ENCODE measurements around the gene COL12A1.
A peak's percentile ranks its signal among the peaks of the same experiment; 100 is the strongest.

Gene COL12A1

GRCh38 chr6:75208298-75209183, 2.7 kb upstream of the COL12A1 start:
- DNase-seq (ENCODE audit: low spot score), result peak; percentile 66
- TF ChIP-seq CTCF (IDR thresholded peaks at IDR 0.05; ENCODE audit: borderline replicate concordance, control extremely low read depth, extremely low read depth, insufficient read depth, missing control alignments), result peak; percentile 84
- in situ Hi-C loops (cut with MboI; ENCODE audit: low sequenced_read_pairs, unreplicated experiment), result loop anchor here (25.0 kb wide), 4 partner anchors 621 to 1346 kb away; no protein-coding TSS in a partner anchor

- TF ChIP-seq CTCF (IDR thresholded peaks at IDR 0.05; ENCODE audit: borderline replicate concordance, control extremely low read depth, extremely low read depth, insufficient read depth, missing control alignments), result no peak
- in situ Hi-C loops (cut with MboI; ENCODE audit: low sequenced_read_pairs, unreplicated experiment), result loop anchor here (25.0 kb wide), 4 partner anchors 619 to 1344 kb away; no protein-coding TSS in a partner anchor
- DNase-seq (ENCODE audit: low spot score), result peak; percentile 37
These were observed 906 bp upstream of the COL12A1 start for GRCh38 chr6:75206576-75207342.

- DNase-seq (ENCODE audit: low spot score), result peak; percentile 42
- TF ChIP-seq CTCF (IDR thresholded peaks at IDR 0.05; ENCODE audit: borderline replicate concordance, control extremely low read depth, extremely low read depth, insufficient read depth, missing control alignments), result no peak
- in situ Hi-C loops (cut with MboI; ENCODE audit: low sequenced_read_pairs, unreplicated experiment), result loop anchor here (25.0 kb wide), 4 partner anchors 618 to 1343 kb away; no protein-coding TSS in a partner anchor
These were observed 686 bp downstream of the COL12A1 start for GRCh38 chr6:75204959-75205775.

- in situ Hi-C loops (cut with MboI; ENCODE audit: low sequenced_read_pairs, unreplicated experiment), result loop anchor here (25.0 kb wide), 4 partner anchors 617 to 1342 kb away; no protein-coding TSS in a partner anchor
- peak; percentile 42 for TF ChIP-seq CTCF (IDR thresholded peaks at IDR 0.05; ENCODE audit: borderline replicate concordance, control extremely low read depth, extremely low read depth, insufficient read depth, missing control alignments)
- DNase-seq (ENCODE audit: low spot score), result peak; percentile 66
These were observed 1.5 kb downstream of the COL12A1 start for GRCh38 chr6:75204217-75204958.

DNA sequence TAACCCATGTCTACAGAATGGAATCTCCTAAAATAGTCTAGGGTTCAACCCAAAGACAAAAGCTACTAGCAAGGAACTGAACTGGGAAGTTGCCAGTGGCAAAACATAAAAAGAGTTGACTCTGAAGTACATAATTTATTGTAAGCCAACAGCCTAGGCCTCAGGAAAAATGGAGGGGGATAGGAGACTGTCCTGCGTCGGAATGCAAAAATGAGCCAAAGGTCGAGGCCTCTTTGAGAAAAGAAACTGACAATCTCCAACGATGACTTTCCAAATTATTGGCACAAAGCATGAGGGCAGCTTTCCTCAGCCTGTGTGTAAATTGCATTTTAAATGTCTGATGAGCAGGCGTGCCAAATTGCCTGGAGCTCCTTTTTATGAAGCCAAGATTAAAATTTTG, 2.1 kb downstream of the COL12A1 start:
- no peak for TF ChIP-seq CTCF (IDR thresholded peaks at IDR 0.05; ENCODE audit: borderline replicate concordance, control extremely low read depth, extremely low read depth, insufficient read depth, missing control alignments)

More for the DNA sequence above, 2.1 kb downstream of the COL12A1 start:
- DNase-seq (ENCODE audit: low spot score), result peak; percentile 6
- in situ Hi-C loops (cut with MboI; ENCODE audit: low sequenced_read_pairs, unreplicated experiment), result loop anchor here (25.0 kb wide), 4 partner anchors 616 to 1341 kb away; no protein-coding TSS in a partner anchor
